ENCODE measurements around the gene C21orf91.

Gene C21orf91

GRCh38 chr21:17796503-17796902, 22.7 kb downstream of the C21orf91 start:
- no peak for DNase-seq

- no peak for DNase-seq
Observed at GRCh38 chr21:17796037-17796403, 23.1 kb downstream of the C21orf91 start.

- DNase-seq, result no peak
Observed at GRCh38 chr21:17795146-17796036, 23.8 kb downstream of the C21orf91 start.

GRCh38 chr21:17794518-17795145, 24.5 kb downstream of the C21orf91 start:
- no peak for DNase-seq

- DNase-seq, result no peak
Observed at GRCh38 chr21:17793246-17794123, 25.7 kb downstream of the C21orf91 start.

- no peak for DNase-seq
Observed at GRCh38 chr21:17789656-17790055, 29.5 kb downstream of the C21orf91 start.

GRCh38 chr21:17789069-17789468, 30.1 kb downstream of the C21orf91 start:
- DNase-seq, result no peak

- no peak for DNase-seq
Observed at GRCh38 chr21:17786851-17787181, 32.3 kb downstream of the C21orf91 start.

GRCh38 chr21:17786071-17786850, 32.9 kb downstream of the C21orf91 start:
- DNase-seq, result no peak

- DNase-seq, result no peak
Observed at GRCh38 chr21:17785403-17785788, 33.8 kb downstream of the C21orf91 start.

GRCh38 chr21:17784604-17785402, 34.4 kb downstream of the C21orf91 start:
- DNase-seq, result no peak

- no peak for DNase-seq
Observed at GRCh38 chr21:17784180-17784598, 35.0 kb downstream of the C21orf91 start.

GRCh38 chr21:17783481-17784179, 35.5 kb downstream of the C21orf91 start:
- DNase-seq, result no peak

GRCh38 chr21:17783003-17783402, 36.2 kb downstream of the C21orf91 start:
- DNase-seq, result no peak

GRCh38 chr21:17782051-17782450, 37.1 kb downstream of the C21orf91 start:
- DNase-seq, result no peak

GRCh38 chr21:17781524-17781923, 37.6 kb downstream of the C21orf91 start:
- no peak for DNase-seq

- no peak for DNase-seq
Observed at GRCh38 chr21:17780539-17780938, 38.6 kb downstream of the C21orf91 start.

- DNase-seq, result no peak
Observed at GRCh38 chr21:17779980-17780379, 39.2 kb downstream of the C21orf91 start.

- no peak for DNase-seq
Observed at GRCh38 chr21:17779496-17779895, 39.7 kb downstream of the C21orf91 start.

- no peak for DNase-seq
Observed at GRCh38 chr21:17777072-17777765, 41.9 kb downstream of the C21orf91 start.

All from NCI-H524 (cell line).